ENCODE results near the gene SELE.

Gene SELE

DNA sequence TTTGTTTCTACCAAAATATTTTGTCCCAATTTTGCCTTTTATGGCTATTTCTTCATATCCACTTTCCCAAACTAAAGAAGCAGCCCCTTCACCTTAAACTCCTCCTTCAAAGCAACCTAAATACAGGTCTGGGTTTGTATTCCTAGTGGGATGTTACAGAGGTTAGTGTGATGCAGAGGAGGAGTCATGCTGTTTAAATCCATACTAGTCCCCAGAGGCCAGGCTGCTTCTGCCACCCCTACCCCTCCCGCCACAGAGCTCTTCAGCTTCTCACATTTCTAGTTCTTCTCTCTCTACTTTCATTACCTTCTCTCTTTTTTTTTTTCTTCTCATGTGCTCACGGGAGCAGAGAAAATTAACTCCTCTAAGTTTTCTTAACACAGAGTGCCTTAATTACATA lies 51.8 kb downstream of the SELE start:
- no peak for DNase-seq

DNA sequence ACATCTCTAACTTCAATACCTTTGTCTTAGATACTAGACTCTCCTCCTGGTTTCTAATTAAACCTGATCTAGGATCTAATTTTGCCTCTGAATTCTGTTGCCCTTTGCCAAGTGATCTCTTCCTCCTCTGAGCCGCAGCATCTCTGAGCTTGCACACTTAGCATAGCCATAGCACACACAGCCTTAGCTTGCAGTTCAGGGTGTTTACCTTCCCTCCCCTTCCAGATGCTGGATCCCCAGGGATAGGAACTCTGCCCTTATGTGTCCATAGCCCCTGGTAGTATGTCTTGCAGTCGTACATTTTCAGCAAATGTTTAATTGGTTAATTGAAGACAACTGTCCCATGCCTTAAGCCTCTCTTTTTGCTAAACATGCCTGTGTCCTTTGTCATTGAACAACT lies 52.7 kb downstream of the SELE start:
- DNase-seq, result no peak

DNA sequence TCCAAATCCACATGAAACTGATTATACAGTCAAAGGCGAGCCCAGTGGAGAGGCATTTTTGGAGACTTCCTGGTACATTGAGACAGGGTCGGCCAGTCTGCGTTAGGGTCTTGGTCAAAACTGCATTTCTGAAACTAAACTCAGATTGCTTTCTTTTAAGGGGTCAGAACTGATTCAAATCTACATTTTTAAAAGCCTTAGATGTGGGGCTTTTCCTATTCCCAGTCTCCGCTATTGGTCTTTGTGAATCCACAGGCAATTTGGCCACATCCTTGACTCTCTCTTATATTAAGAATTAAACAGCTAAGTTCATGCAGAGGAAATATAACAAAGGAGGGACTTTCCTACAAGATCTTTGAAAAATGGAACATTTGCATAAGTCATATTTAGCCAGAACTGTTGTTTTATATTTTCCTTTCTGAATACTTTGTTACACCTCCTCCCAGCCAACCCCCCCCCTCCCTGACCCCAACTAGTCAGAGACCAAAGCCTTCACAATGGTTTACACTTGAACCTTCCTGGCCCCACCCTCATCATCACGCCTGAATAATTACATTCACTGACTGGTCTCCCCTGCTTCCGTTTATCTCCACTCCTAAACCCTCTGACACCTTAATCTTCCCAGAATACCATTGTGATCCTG lies 53.4 kb downstream of the SELE start:
- no peak for DNase-seq

DNA sequence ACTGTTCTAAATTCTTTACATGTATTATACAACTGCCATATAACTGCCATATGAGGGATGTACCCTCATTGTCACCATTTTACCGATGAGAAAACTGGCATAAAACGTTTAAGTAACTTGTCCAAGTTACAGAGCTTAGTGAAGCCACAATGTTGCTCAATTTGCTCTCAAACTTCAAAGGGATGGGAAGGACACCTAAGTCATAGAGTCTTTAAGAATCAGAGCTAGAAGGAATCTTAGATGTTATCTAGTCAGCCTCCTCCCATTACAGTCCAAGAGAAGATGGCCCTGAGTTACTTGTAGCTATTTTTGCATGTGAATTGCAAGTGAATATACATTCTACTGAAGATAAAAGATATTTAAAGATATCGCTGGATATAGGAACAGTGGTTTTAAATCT lies 54.2 kb downstream of the SELE start:
- DNase-seq, result no peak

DNA sequence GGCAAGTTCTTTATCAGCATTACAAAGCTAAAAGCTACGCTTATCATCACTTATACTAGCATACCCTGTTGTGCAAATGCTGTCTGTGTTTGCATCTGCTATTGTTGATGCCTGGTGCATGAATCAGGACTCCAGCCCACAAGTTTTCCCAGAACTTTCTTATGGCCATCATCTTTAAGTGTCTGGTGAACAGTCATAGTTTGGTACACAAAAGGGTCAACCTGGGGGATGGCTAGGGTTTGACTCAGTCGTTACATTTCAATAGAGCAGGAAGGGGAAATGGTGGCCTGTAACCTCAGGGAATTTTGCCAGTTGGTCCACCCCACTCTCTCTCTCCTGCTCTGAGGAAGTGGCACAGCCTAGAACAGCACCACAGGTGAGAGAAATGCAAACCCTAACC lies 57.9 kb downstream of the SELE start:
- DNase-seq, result no peak

All from hematopoietic multipotent progenitor cell treated with erythropoietin and hydrocortisone succinate and interleukin-3 and kit ligand, for 6 days (in vitro differentiated cells).